HEK293T (cell line): ENCODE data around the gene GRIA3.

ENCODE experiments used
- ARNT ChIP-seq: fragments of 450-650 bp; IDR thresholded peaks from 2 replicates; pipeline ENCODE4 v1.6.1; 2017; ENCODE audit warnings: mild to moderate bottlenecking
- BHLHE40 ChIP-seq: fragments of 450-650 bp; IDR thresholded peaks from 2 replicates; pipeline ENCODE4 v1.6.1; 2016; ENCODE audit warnings: mild to moderate bottlenecking, moderate library complexity, borderline replicate concordance
- ELF4 ChIP-seq: fragments of 450-650 bp; IDR thresholded peaks from 2 replicates; pipeline ENCODE4 v1.6.1; 2017; ENCODE audit warnings: antibody characterized with exemption
- FOXA1 ChIP-seq: fragments of 450-650 bp; IDR thresholded peaks from 2 replicates; pipeline ENCODE4 v1.6.1; 2016; ENCODE audit warnings: mild to moderate bottlenecking
- FOXK2 ChIP-seq: fragments of 450-650 bp; IDR thresholded peaks from 2 replicates; pipeline ENCODE4 v1.6.1; 2016; ENCODE audit warnings: mild to moderate bottlenecking
- FOXM1 ChIP-seq: fragments of 450-650 bp; IDR thresholded peaks from 2 replicates; pipeline ENCODE4 v1.6.1; 2017; ENCODE audit warnings: mild to moderate bottlenecking, borderline replicate concordance
- HDGF ChIP-seq: fragments of 450-650 bp; IDR thresholded peaks from 2 replicates; pipeline ENCODE4 v1.6.1; 2017; ENCODE audit warnings: antibody characterized with exemption, borderline replicate concordance
- L3MBTL2 ChIP-seq: fragments of 450-650 bp; conservative IDR thresholded peaks from 2 replicates; pipeline ENCODE4 v1.6.1; 2016; ENCODE audit warnings: mild to moderate bottlenecking
- LEF1 ChIP-seq: fragments of 450-650 bp; IDR thresholded peaks from 2 replicates; pipeline ENCODE4 v1.6.1; 2017; ENCODE audit warnings: mild to moderate bottlenecking, borderline replicate concordance
- NFRKB ChIP-seq: fragments of 450-650 bp; IDR thresholded peaks from 2 replicates; pipeline ENCODE4 v1.6.1; 2016; ENCODE audit warnings: mild to moderate bottlenecking, moderate library complexity
- SP1 ChIP-seq: fragments of 450-650 bp; IDR thresholded peaks from 2 replicates; pipeline ENCODE4 v1.6.1; 2017
- SUZ12 ChIP-seq: fragments of 450-650 bp; IDR thresholded peaks from 2 replicates; pipeline ENCODE4 v1.6.1; 2016; ENCODE audit warnings: mild to moderate bottlenecking
- TARDBP ChIP-seq: fragments of 450-650 bp; IDR thresholded peaks from 2 replicates; pipeline ENCODE4 v1.6.1; 2016
- ZNF384 ChIP-seq: fragments of 450-650 bp; IDR thresholded peaks from 2 replicates; pipeline ENCODE4 v1.6.1; 2016

DNA sequence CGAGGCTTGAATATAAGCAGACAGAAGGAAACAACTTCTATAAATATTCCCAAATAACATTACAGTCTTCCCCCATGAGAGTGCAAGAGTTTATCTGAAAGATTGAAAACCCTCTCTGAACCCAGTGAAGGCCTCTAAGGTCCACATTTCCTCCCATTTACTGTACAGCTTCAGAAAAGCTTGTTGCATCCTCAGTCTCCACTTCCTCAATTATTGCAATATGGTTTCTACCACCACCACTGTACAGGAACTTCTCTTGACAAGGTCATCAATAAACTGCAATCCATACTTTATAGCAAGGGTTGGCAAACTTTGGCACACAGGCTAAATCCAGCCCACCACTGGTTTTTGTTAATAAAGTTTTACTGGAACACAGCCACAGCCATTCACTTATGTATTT, 309.8 kb downstream of the GRIA3 start:
- TF ChIP-seq L3MBTL2, result no peak
- no peak for TF ChIP-seq ARNT
- no peak for TF ChIP-seq NFRKB
- no peak for TF ChIP-seq FOXK2
- TF ChIP-seq SUZ12, result no peak
- no peak for TF ChIP-seq BHLHE40
- TF ChIP-seq TARDBP, result no peak
- no peak for TF ChIP-seq FOXM1
- no peak for TF ChIP-seq SP1
- TF ChIP-seq HDGF, result no peak
- no peak for TF ChIP-seq ELF4
- TF ChIP-seq FOXA1, result no peak
- no peak for TF ChIP-seq ZNF384
- TF ChIP-seq LEF1, result no peak
